HG03159 (cell line): ENCODE measurements around the gene XRCC6.
A peak's percentile ranks its signal among the peaks of the same experiment; 100 is the strongest.
"Not testable (repeated sequence)": the region's sequence is repeated elsewhere in the genome, so short reads cannot be mapped to it uniquely, and the experiment has no call there.

Experiments used
- ATAC-seq: cut with Tn5 transposase; IDR thresholded peaks from one replicate; pipeline ENCODE4 v1.9.1; 2021; ENCODE audit warnings: mild to moderate bottlenecking, moderate library complexity; ENCODE audit not compliant: unreplicated experiment

The XRCC6 gene

DNA sequence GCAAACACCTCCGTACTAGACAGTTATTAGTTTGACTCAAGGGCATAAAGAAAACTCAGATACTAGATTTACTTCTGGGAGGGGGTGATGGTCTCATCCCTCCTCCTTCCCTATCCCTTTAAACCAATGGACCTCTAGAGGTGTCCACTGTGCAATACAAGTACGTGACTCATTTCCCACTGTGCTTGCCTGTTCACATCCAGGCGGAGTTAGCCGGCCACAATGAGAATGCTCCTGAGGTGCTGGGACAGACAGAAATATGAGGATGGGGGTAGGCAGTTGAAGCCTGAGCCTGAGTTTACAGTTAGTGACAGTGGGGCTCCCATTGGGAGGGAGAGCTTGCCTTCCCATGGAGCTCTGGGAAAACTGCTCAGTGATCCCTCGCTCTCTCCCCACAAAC lies 23.0 kb upstream of the XRCC6 start:
- no peak for ATAC-seq

DNA sequence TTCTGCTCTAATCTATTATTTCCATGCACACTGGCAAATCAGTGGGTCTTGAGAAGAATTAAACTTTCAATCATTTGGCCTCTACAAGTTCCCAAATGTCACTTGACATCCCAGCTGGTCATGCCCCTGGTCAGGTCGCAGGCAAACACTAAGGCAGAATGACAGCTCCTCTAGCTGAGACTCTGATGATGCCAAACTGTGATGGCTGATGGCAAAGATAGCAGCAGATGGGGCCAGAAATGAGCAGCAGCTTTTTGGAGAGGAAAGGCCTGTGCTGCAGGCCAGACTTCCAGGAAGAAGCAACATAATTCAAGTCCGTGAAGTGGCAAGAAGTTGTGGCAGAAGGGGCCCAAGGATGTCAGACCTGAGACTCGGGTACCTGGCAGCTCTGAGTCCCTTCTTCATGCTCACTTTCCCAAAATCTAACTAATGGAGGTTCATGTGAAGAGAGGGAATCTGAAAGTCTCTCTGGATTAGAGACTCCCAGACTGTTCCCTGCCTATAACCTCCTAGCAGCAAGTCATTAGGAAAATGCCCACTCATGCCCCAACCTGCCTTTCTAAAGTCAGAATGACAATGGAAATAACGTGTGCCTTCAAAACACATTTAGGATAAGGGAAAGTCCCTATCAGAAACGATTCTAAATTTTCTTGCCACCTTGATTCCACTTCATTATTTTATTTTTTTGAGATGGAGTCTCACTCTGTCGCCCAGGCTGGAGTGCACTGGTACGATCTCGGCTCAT lies 22.0 kb upstream of the XRCC6 start:
- no peak for ATAC-seq

DNA sequence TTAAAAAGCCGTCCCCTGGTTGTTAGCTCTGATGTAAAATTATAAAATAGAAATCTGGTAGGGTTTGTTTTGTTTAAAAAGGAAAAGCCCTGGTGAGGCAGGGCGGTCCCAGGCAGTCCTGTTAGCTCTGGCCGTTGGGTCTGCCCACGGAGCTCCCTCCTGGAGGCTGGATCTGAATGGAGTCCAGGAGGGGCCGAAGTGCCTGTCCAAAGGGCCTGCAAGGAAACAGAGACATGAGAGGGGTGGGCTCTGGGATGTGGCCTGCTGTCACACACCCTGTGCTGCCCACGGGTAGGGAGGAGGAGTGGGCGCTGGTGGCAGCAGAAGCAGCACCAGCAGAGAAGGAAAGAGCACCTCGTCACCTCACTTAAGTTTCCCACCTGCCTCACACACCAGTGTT lies 20.1 kb upstream of the XRCC6 start:
- ATAC-seq: no peak

DNA sequence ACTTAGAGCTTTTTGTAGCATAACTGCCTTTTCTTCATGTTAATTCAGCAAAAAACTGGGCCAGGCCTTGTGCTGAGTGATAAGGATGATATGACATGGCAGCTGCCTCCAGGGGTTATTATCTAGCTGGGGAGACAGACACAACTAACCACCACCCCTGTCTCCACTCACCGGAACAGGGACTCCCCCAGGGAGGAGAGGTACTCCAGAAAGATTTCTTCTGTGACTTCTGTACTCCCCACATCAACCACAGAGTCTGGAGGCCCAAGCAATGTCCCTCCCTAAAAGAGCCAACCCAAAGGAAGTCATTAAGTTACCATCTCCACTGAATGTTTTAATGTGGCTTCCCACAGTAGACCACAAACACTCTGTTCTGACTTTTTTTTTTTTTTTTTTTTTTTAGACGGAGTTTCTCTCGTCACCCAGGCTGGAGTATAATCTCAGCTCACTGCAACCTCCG lies 17.2 kb upstream of the XRCC6 start:
- no peak for ATAC-seq

DNA sequence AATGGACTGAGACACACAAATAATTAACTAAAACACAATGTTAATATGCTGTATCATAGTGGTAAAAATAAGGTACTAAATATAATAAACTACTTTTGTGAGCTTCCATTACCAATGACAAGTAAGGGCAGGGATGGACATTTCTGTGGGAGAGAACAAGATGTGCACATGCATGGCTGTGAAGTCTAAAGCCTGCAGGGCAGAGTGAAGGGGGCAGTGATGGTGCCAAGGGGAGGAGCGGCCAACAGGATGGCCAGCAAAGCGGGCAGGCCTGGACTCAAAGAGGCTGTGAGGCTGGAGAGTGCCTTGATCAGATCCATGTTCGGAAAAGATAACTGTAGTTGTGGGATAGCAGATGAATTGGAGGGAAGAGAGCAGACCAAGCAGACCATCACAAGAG lies 12.7 kb upstream of the XRCC6 start:
- ATAC-seq: no peak

DNA sequence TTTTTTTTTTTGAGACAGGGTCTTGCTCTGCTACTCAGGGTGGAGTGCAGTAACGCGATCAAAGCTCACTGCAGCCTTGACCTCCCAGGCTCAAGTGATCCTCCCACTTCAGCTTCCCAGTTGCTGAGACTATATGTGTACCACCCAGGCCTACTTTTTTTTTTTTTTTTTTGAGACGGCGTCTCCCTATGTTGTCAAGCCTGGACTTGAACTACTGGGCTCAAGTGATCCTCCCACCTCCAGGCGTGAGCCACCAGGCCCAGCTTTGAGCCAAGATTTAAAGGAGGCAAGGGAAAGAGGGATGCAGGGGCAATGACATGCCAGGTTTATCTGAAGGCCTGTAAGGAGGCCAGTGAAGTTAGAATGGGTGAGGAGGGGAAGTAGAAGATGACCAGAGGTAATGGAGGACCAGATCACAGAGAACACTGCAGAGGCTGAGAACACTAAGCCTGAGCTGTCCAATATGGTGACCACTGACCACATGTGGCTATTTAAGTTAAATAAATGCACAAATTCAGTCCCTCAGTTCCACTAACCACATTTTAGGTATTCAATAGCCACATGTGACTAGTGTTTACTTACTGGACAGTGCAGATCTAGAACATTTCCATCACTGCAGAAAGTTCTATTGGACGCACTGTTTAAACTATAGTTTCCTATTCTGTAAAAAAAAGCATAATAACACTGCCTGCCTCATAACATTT lies 8.3 kb upstream of the XRCC6 start:
- no peak for ATAC-seq

DNA sequence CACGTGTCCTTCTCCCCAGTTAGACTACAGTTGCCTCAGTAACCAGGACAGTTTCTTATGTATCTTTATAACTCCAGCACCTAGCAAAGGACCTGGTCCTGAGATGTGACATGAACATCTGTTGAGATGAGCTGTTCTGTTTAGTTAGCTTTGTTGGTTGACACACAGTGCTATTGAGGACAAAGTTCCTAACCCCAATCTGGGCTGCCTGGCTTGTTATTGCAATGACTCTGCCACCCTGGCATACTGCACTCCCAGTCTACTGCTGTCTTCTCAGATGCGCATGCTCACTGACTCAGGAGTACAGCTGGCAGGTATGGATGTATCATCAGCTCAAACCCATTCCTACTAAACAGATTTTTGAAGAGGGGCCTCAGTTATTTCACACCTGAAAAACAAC lies 7.6 kb upstream of the XRCC6 start:
- no peak for ATAC-seq

DNA sequence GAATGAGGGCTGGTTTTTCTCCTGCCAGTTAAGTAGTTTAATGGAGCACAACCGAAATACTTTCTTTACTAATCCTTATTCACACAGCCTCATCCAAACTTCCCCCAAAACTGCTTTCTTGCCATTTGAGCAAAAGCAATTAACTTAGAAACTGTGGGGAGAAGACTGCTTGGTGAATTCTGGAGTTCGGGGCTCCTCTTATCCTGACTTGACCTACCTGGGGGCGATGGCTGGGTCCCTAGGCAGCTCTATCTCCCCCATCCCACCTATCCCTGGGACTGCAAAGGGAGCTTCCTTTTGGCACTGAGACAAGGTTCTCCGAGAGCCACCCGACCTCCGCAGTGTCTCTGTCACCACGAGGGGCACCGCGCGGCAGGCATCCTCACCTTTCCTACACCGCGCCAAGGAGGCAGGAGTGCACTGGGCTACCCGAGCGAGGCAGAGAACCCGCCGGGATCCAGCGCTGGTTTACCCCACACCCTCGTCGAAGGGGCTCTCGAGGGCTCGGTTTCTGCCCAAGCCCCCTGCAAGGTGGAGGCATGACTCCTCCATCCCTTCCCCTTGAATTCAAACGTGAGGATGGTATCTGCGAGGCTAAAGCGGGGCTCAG lies 1.0 kb upstream of the XRCC6 start:
- peak; percentile 17 for ATAC-seq

DNA sequence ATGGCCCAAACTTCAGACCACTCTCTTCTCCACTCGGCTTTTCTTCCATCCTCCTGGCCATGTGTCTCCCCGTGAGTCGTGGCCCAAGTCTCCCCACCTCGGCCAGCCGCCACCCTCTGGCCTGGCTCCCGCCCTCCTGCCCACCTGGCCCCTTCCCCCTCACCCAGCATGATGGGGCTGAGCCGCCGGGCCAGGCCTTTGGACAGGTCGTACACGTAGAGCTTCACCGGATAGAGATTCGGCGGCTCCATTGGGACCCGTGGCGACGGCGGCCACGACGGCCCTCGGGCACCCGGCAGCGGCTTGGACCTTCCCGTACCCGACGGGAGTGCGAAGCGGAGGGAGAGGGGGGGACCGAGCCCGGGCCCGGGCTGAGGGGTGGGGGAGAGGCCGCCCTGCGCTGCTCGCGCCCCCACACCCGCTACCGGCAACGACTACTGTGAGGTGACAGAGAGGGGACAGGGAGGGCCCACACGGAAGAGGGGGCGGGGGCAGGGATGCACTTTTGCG lies 451 bp upstream of the XRCC6 start, which contains the start of gene DESI1:
Gene DESI1 (minus strand): TSS at position 455 of the 510 bp plus-strand sequence. CDS start 204 bp downstream, at position 251.
- peak; percentile 16 for ATAC-seq

DNA sequence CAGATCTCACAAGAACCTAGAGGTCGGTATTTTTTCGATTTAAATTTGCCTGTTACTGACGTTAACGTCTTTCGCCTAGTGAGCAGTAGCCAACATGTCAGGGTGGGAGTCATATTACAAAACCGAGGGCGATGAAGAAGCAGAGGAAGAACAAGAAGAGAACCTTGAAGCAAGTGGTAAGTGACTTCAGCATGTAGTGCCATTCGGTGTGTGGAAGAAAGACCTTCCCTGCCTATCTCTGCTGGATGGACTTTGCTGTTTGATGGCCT lies 750 bp downstream of the XRCC6 start:
- no peak for ATAC-seq

DNA sequence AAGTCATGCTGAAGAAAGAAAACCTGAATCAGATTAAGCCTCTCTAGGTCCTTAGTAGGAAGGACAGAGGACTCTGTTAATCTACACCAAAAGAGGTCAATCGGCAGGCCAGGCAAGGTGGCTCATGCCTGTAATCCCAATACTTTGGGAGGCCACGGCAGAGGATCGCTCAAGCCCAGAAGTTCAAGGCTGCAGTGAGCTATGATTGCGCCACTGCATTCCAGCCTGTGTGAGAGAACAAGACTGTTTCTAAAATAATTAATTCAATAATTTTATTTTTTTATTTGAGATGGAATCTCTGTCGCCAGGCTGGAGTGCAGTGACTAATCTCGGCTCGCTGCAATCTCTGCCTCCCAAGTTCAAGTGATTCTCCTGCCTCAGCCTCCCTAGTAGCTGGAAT lies 4.5 kb downstream of the XRCC6 start:
- no peak for ATAC-seq

DNA sequence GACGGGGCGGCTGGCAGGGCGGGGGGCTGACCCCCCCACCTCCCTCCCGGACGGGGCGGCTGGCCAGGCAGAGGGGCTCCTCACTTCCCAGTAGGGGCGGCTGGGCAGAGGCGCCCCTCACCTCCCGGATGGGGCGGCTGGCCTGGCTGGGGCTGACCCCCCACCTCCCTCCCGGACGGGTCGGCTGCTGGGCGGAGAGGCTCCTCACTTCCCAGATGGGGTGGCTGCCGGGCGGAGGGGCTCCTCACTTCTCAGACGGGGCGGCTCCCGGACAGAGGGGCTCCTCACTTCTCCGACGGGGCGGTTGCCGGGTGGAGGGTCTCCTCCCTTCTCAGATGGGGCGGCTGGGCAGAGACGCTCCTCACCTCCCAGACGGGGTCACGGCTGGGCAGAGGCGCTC lies 10.0 kb downstream of the XRCC6 start:
- not testable (repeated sequence) for ATAC-seq

DNA sequence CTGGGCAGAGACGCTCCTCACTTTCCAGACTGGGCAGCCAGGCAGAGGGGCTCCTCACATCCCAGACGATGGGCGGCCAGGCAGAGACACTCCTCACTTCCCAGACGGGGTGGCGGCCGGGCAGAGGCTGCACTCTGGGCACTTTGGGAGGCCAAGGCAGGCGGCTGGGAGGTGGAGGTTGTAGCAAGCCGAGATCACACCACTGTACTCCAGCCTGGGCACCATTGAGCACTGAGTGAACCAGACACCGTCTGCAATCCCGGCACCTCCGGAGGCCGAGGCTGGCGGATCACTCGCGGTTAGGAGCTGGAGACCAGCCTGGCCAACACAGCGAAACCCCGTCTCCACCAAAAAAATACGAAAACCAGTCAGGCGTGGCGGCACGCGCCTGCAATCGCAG lies 10.5 kb downstream of the XRCC6 start:
- not testable (repeated sequence) for ATAC-seq

DNA sequence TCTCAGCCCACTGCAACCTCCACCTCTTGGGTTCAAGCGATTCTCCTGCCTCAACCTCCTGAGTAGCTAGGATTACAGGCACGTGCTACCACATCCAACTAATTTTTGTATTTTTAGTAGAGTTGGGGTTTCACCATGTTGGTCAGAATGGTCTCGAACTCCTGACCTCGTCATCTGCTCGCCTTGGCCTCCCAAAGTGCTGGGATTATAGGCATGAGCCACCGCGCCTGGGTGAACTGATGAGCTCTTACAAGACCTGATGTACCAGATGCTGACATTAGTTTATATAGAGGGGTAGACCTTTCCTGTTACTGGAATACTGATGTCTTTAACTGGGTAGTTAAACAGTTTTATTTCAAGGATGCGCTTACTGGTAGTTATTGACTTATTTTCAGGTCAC lies 13.5 kb downstream of the XRCC6 start:
- not testable (repeated sequence) for ATAC-seq

DNA sequence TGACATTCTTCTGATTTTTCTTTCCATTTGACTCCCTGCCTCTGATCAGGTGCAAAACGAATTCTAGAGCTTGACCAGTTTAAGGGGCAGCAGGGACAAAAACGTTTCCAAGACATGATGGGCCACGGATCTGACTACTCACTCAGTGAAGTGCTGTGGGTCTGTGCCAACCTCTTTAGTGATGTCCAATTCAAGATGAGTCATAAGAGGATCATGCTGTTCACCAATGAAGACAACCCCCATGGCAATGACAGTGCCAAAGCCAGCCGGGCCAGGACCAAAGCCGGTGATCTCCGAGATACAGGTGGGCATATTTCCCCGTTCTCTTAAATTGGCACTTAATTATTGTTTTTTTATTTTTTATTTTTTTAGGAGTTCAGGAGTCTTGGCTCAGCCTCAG lies 15.4 kb downstream of the XRCC6 start:
- no peak for ATAC-seq

DNA sequence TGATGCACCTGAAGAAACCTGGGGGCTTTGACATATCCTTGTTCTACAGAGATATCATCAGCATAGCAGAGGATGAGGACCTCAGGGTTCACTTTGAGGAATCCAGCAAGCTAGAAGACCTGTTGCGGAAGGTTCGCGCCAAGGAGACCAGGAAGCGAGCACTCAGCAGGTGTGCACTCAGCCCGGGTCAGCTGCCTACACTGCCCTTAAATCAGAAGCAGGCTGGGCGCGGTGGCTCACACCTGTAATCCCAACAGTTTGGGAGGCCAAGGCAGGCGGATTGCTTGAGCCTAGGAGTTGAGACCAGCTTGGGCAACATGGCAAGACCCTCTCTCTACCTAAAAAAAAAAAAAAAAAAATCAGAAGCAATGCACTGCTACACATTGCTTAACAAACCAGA lies 16.5 kb downstream of the XRCC6 start:
- not testable (repeated sequence) for ATAC-seq

DNA sequence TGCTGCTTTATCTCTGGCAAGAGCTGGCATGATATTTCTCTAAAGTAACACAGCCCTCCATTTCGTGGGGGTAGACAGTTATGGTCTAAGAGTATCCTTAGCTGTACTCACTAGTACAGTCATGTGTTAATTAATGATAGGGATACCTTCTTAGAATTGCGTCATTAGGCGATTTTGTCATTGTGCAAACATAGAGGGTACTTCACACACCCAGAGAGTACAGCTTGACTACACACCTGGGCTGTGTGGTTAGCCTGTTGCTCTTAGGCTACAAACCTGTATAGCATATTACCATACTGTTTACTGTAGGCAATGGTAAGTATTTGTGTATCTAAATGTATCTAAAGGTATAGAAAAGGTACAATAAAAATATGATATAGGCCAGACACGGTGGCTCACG lies 17.0 kb downstream of the XRCC6 start:
- no peak for ATAC-seq

DNA sequence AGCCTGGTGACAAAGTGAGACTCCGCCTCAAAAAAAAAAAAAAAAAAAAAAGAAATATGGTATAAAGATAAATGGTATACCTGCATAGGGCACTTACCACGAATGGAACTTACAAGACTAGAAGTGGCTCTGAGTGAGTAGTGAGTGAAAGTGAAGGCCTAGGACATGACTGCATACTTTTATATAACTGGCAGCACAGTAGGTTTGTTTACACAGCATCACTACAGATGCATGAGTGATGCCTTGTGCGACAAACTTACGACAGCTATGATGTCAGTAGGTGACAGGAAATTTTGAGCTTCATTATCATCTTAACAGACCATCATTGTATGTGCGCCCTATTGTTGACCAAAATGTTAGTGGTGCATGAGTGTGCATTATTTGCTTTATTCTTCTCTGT lies 17.7 kb downstream of the XRCC6 start:
- no peak for ATAC-seq

DNA sequence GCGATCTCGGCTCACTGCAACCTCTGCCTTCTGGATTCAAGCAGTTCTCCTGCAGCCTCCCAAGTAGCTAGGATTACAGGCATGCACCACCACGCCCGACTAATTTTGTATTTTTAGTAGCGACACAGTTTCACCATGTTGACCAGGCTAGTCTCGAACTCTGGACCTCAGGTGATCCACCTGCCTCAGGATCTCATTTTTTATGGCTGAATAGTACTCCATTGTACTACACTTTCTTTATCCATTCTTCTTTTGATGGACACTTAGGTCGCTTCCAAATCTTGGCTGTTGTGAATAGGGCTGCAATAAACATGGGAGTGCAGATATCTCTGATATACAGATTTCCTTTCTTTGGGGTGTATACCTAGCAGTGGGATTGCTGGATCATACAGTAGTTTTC lies 20.8 kb downstream of the XRCC6 start:
- ATAC-seq: no peak

DNA sequence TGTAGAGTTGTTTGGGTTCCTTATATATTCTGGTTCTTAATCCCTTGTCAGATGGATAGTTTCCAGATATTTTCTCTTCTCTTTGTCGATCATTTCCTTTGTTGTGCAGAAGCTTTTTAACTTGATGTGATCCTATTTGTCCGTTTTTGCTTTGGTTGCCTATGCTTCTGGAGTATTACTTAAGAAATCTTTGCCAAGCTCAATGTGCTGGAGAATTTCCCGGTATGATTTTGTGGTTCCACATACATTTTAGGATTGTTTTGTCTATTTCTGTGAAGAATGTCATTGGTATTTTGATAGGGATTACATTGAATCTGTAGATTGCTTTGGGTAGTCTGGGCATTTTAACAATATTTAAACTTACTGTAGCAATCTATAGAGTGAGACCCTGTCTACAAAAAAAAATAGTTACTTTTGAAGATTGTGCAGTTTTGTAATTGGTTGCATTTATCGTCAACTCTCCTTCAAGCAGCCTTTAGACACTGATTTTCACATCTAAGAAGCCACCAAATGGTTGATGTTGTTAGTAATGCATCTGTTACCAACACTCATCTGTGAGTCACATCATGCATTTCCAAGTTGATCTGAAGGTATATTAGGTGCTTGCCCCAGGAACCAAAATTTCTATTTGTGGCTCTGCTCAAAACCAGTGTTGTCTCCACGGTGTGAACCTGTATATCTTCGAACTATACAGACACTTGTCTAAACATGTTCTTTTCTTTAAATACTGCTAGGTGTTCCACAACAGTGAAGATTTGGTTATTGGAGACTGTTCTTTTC lies 21.4 kb downstream of the XRCC6 start:
- no peak for ATAC-seq

DNA sequence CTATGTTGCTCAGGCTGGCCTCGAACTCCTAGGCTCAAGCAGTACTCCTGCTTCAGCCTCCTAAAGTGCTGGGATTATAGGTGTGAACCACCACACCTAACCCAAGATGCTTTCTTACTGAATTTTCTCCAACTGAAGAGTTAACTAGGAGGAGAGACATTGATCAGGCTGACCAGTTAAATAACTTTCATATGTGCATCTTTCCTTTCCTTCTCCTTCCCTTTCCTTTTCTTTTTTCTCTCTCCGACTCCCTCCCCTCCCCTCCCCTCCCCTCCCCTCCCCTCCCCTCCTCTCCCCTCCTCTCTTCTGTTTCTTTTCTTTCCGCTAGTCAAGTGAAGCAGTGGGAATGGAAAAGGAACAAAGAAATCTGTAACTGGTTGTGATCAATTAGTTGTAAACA lies 26.7 kb downstream of the XRCC6 start:
- no peak for ATAC-seq
